Epithelial cell of esophagus (primary cell): ENCODE measurements around the gene CLCN1.

ENCODE experiments used
- DNase-seq: peaks from one replicate; pipeline ENCODE4 v3.0.0; 2010; ENCODE audit warnings: low read depth
- H3K4me3 ChIP-seq: 2 replicates; pipeline ENCODE4 v1.5.1; 2011; ENCODE audit warnings: mild to moderate bottlenecking, low read length, control low read depth
- CTCF ChIP-seq: IDR thresholded peaks from 2 replicates; pipeline ENCODE4 v1.5.1; 2011; ENCODE audit warnings: low read depth, mild to moderate bottlenecking, low read length, control low read depth, inconsistent platforms; ENCODE audit not compliant: insufficient read depth; ENCODE audit errors: missing control alignments

The CLCN1 gene

DNA sequence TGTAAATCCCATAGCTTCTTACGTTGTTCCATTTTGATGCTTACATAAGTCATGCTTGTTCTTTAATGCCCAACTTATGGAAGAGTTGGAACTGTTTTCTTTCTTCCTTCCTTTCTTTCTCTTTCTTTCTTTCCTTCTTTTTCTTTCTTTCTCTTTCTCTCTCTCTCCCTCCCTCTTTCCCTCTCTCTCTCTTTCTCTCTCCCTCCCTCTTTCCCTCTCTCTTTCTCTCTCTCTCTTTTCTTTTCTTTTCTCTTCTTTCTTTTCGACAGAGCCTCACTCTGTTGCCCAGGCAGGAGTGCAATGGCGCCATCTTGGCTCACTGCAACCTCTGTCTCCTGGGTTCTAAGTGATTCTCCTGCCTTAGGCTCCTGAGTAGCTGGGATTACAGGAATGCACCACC is 27.7 kb downstream of the CLCN1 start:
- TF ChIP-seq CTCF, result no peak
- no peak overlapping the region for H3K4me3 ChIP-seq
- DNase-seq, result no peak

GRCh38 chr7:143345428-143345900 is 29.6 kb downstream of the CLCN1 start:
- DNase-seq, result peak; percentile 69
- peak; percentile 65 for TF ChIP-seq CTCF
- peak overlapping the region; percentile 7 for H3K4me3 ChIP-seq

DNA sequence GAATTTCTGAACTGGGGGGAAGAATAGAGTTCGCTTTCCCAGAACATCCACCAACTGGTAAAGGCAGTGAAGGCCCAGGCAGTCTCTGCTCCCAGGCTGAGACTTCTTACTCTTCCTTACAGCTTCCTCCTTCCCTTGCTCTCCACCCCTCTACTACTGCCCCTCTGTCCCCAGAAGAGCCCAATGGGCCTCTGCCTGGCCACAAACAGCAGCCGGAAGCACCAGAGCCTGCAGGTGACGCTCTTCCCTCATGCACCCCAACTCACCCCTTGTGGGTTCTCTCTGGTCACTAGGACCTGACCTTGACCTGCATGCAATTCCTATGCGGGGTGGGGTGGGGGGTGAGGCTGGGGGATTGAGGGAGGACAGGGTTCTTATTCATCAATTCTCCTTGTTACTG is 30.1 kb downstream of the CLCN1 start:
- H3K4me3 ChIP-seq, result no peak overlapping the region
- DNase-seq, result no peak
- TF ChIP-seq CTCF, result no peak

DNA sequence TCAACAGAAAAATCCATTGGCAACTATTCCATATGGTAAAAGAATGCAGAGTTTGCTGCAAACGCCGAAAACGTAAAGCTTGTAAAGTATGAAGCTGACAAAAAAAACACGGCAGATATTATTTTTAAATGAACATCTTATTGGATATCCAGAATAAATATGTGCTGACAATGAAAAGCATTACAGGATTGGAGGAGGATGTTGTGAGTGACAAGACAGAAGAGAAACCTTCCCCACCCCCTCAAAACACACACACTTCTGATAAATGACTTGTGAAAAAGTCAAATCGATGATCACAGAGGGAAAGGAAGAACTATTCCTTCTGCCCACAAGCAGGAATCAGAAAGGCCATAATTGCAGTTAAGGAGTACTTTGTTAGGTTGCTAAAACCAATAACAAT is 32.0 kb downstream of the CLCN1 start:
- H3K4me3 ChIP-seq, result no peak overlapping the region
- no peak for TF ChIP-seq CTCF
- no peak for DNase-seq

GRCh38 chr7:143351060-143351459 is 35.1 kb downstream of the CLCN1 start:
- DNase-seq, result no peak
- H3K4me3 ChIP-seq, result no peak overlapping the region
- no peak for TF ChIP-seq CTCF

DNA sequence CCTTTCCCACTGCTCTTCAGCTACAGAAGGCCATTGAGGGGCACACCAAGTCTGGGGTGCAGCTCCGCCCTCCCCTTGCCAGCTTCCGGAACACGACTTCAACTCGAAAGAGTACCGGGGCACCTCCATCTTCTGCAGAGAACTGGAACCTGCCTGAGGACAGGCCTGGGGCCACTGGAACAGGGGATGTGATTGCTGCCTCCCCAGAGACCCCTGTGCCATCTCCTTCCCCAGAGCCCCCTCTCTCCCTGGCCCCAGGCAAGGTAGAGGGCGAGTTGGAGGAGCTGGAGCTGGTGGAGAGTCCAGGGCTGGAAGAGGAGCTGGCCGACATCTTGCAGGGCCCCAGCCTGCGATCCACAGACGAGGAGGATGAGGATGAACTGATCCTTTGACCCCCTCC is 35.7 kb downstream of the CLCN1 start:
- H3K4me3 ChIP-seq, result no peak overlapping the region
- DNase-seq, result no peak
- TF ChIP-seq CTCF, result no peak

DNA sequence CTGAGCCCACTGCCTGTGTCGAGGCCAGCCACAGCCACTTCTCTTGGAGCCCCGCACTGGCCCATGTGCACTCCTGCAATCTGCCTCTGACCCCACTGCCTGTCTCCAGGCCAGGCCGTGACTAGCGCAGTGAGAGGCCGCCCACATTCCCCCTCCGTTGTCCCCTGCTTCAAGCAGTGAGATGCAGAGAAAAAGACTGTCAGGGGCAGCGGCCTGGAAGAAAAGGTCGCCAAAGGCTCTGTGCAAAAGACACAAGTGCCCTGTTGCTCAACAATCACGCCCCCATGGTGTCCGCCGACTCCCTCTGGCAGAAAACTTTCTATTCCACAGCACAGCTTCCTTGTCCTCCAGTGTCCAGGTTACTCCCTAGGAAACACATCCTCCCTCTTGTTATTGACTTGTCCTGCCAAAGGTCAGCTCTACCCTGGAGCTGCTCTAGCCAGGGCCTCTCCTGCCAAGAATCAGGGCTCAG is 36.7 kb downstream of the CLCN1 start:
- TF ChIP-seq CTCF, result no peak
- no peak for DNase-seq
- H3K4me3 ChIP-seq, result no peak overlapping the region
